Activated T-cell treated with anti-CD3 and anti-CD28 coated beads for 48 hours (primary cell): ENCODE data around the gene KNCN.
A peak's percentile ranks its signal among the peaks of the same experiment; 100 is the strongest.

Source experiments
- DNase-seq: peaks from one replicate; pipeline ENCODE4 v3.0.0-alpha.2; 2020; ENCODE audit warnings: low read depth

KNCN gene

GRCh38 chr1:46543761-46544560, 7.5 kb downstream of the KNCN start:
- DNase-seq, result no peak

DNA sequence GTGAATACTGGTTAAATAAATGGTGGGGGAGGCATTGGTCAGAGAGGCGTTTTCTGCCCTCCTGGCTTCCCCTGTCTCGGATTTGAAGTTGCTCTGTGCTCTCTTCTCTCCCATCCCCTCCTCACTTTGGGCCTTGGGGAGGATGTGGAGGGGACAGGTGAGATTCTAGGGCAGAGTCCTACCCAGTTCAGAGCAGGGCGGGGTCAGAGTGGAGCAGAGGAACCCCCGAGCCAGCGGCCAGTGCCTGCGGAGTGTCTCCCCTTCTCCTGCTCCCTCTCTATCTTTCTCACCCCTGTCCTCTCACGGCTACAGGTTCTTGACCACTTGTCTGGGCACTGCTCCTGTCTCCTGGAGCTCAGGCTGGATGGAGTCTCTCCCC, 8.1 kb downstream of the KNCN start:
- no peak for DNase-seq

DNA sequence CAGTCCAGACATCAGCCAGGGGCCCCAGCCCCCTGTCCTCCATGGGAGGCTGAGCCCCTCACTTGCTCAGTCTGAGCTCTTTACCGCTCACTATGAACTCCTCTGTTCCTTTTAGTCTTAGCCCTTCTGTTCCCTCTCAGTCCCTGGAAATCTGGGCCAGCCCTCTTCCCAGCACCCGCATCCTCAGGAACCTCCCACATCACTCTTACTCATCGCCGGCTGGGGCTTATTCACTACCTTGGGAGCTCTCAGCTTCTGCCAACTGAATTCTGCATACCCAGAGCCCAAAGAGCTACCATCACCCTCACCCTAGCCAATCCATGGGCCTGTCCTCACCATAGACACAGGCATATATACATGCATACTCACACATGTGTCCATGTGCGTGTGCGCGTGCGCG, 11.5 kb downstream of the KNCN start:
- DNase-seq, result no peak

GRCh38 chr1:46538147-46538546, 13.3 kb downstream of the KNCN start:
- DNase-seq, result no peak

- no peak for DNase-seq
Measured at GRCh38 chr1:46537651-46538050, 13.8 kb downstream of the KNCN start.

DNA sequence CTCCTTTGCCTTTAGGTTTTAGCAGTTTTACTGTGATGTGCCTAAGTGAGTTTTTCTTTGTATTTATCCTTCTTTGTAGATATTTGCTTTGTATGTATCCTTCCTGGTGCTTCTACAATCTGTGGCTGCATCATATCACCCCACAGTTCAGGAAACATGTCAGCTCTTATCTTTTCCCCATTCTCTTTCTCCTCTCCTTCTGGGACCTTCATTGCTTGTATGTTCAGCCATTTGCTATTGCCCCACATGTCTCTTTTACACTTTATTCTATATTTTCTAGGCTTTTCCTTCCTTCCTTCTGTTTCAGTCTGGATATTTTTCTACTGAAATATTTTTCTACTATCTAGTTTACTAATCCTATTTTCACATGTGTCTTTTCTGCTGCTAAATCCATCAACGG, 14.9 kb downstream of the KNCN start:
- no peak for DNase-seq

- no peak for DNase-seq
Measured at GRCh38 chr1:46535063-46535462, 16.4 kb downstream of the KNCN start.

GRCh38 chr1:46533179-46533864, 18.1 kb downstream of the KNCN start:
- peak; percentile 43 for DNase-seq

- peak; percentile 62 for DNase-seq
Measured at GRCh38 chr1:46532498-46533178, 18.8 kb downstream of the KNCN start.

GRCh38 chr1:46532095-46532494, 19.4 kb downstream of the KNCN start:
- no peak for DNase-seq

DNA sequence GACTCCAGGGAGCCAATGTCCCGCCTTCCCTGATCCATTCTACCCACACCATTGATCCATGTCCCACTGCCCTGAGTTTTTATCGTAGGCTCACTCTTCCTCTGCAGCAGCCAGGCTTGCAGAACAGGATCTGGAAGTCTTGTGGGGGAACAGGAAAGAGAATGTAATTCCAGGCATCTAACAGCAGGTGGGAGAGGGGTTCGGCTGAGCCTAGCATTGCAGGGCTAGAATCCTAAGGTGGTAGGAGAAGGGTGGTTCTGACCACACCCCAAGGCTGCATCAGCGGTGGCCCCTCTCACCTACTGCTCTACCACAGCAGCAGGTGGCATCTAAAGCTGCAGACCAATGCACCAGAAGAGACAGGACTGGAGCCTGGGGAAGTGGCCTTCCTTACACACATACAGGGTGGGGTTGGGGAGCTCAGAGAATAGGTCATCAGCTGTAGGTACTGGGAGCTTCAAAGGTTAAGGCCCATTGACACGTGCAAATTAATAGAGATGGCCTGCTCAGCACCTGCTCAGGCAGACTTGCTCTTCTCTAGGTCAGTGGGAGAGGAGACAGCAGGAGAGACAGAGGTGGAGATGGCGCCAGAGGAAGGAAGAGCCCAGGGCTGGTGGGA, 20.5 kb downstream of the KNCN start:
- DNase-seq, result no peak

DNA sequence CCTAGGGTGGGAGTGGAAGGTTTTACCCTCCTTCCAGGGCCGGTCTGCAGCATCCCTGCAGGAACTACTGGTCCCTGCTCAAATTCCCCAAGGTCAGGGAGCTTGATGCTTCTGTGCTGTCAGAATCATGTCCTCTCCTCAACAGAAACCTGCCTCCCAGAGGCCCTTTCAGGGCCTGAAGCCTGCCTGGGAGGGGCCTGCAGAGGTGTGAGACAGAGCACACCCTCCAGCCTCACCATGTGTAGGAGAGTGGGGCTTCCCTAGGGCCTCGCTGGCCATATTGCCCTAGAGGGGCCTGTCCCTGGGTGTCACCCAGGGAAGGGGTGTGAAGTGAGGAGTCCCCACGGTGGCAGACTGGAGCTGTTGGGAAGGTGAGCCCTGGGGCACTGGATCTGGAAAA, 21.1 kb downstream of the KNCN start:
- no peak for DNase-seq

DNA sequence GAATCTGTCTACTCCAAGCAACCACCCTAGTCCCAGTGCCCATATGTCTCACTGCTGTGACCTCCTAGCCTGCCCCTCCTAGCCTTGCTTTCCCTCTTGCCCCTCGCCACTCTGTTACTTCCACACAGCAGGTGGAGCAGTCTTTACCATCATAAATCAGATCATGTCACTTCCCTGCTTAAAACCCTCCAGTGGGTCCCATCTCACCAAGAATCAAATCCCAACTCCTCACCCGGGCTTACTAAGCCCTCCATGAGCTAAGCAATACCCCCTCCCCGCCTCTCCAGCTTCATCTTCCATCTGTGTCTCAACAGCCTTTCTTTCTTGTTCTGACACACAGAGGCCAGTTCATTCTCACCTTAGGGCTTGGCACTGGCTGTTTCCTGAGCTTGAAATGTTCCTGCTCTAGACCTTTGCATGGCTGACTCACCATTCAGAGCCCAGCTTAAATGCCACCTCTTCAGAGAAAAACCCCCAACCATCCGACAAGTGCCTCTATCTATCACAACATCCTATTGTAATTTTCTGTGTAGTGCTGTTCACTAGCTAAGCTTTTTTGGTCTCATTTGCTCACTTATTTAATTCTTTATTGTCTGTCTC, 22.3 kb downstream of the KNCN start:
- DNase-seq, result no peak

GRCh38 chr1:46528297-46528955, 23.0 kb downstream of the KNCN start:
- no peak for DNase-seq

DNA sequence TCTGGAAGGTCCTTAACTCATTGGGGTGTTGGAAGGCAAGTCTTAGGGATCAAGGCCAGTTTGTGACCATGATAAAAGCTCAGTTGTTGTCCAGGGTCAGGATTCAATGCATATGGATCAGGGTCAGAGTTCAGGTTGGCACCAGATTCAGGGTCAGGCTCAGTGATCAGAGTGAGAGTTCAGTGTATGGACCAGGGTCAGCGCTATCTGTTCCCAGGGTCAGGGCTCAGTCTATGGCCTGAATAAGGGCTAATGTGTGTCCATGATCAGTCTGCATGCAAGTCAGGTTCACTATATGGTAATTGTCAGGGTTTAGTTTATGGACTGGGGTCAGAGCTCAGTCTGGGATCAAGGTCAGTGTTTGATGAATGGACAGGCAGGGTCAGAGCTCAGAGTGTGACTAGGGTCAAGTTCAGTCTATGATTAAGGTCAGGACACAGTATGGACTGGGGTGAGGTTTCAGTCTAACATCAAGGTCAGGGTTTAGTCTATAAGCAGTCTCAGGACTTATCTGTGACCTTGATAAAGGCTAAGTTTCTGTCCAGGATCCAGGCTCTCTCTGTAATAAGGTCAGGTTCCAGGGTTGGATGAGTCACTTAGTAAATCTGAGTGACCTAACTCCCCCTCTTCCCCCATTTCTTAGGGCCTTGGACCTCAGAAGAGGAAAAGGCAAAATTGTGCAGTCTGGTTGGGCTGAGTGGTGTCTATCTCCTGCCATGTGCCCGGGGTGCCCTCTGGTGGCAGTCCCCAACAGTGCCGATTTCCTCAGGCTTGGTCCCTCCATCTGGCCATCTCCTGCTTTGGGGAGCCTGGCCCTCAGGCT, 23.8 kb downstream of the KNCN start:
- peak; percentile 70 for DNase-seq

DNA sequence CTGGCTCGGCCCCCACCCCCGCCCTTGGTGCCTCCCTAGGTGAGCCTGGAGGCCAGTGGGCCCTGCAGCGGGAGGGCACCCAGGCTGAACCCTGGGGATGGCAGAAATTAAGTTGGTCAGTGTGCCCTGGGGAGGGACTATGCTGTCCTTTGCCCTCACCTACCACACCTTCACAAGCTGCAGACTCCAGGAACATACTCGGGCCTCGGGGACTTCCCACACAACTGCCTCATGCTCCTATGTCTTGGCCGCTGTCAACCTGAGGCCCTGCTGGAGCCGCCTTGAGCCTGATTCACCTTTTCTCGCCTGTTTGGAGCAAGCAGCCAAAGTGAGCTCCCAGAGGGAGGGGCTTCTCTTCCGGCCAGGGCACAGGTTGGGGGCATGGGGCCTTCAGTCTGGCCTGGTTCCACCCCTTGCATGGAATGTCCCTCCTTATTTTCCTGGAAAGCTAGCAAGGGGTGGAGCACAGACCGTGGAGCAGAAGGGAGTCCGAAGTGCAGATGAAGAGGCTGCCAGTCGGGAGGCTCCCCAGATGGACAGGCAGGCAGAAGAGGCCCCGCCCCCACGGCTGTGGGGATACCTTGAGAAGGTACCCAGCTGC, 24.7 kb downstream of the KNCN start:
- no peak for DNase-seq

GRCh38 chr1:46526013-46526690, 25.3 kb downstream of the KNCN start:
- DNase-seq, result no peak

DNA sequence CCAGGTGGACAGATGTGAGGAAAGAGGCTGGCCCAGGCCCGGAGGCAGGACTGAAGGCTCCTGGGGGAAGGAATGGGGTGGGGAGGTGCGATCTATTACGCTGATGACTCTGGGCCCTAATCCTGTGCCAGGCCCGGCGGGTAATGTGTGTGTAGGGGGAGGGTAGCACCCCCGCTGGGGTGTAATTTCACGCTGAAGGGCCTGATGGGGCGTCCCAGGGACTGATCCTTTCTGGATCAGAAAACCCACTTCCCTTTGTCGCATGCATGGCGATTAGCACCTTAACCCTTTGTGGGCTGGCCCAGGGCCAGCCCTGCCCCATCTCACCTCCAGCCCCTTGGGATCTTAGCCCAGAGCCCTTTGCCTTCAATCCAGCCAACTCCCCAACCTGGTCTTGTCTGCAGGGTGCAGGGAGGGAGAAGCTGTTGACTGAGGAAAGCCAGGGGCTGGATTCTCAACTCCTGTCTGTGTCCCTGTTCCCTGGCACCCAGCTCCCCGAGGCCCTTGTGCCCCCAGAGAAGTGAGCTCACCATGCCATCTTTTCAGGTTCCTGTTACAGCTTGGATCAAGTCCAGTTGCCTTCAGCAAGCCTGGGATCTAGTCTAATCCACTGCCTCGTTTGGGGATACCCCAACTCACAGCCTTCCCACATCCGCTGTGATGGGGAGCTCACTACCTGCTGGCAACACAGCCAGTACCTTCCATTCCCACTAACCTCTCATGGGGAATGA, 26.0 kb downstream of the KNCN start:
- no peak for DNase-seq

- DNase-seq, result no peak
Measured at GRCh38 chr1:46524843-46525242, 26.6 kb downstream of the KNCN start.
